HUES64 (cell line): ENCODE measurements around the gene FKBP7. TPM values are rescaled to one million over a fixed set of nuclear protein-coding genes. Genes with fewer than 3 reads are reported as not detected.
"Not testable (repeated sequence)": the region's sequence is repeated elsewhere in the genome, so short reads cannot be mapped to it uniquely, and the experiment has no call there.

ENCODE experiments used
- H3K27ac ChIP-seq: 2 replicates; pipeline ENCODE4 v1.7.0; 2013; ENCODE audit warnings: low read depth, low read length, inconsistent platforms
- H3K27me3 ChIP-seq: 2 replicates; pipeline ENCODE4 v1.6.1; 2013; ENCODE audit warnings: mild to moderate bottlenecking, low read length; ENCODE audit not compliant: insufficient read depth
- H3K36me3 ChIP-seq: 2 replicates; pipeline ENCODE4 v1.6.1; 2013; ENCODE audit warnings: mild to moderate bottlenecking, low read length; ENCODE audit not compliant: insufficient read depth
- H3K4me1 ChIP-seq: 2 replicates; pipeline ENCODE4 v1.6.1; 2013; ENCODE audit warnings: mild to moderate bottlenecking, low read length, moderate library complexity; ENCODE audit not compliant: insufficient read depth
- H3K4me3 ChIP-seq: 2 replicates; pipeline ENCODE4 v1.5.1; 2013; ENCODE audit warnings: mild to moderate bottlenecking, low read length, moderate library complexity
- H3K9ac ChIP-seq: 2 replicates; pipeline ENCODE4 v1.6.1; 2013; ENCODE audit warnings: mild to moderate bottlenecking, low read depth, low read length
- H3K9me3 ChIP-seq: 2 replicates; pipeline ENCODE4 v1.6.1; 2013; ENCODE audit warnings: low read depth, low read length; ENCODE audit not compliant: insufficient read depth
- WGBS: fragments of 150-250, 120-280 bp; methylation state at CpG from one replicate; pipeline ENCODE4 v1.1.7; 2013; ENCODE audit warnings: missing lambda C conversion rate; 5-methylcytosine and 5-hydroxymethylcytosine counted together
- polyA plus RNA-seq, 2 experiments: library from polyadenylated mRNA; stranded (reverse); fragments of 50-300 nt; gene quantifications; one replicate each; pipeline ENCODE4 v1.2.3, GENCODE V29; 2013

Gene FKBP7, protein sequence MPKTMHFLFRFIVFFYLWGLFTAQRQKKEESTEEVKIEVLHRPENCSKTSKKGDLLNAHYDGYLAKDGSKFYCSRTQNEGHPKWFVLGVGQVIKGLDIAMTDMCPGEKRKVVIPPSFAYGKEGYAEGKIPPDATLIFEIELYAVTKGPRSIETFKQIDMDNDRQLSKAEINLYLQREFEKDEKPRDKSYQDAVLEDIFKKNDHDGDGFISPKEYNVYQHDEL
- polyA plus RNA-seq (2013, experiment 1 of 2) = 4.9 TPM
- 9.2 TPM for polyA plus RNA-seq (2013, experiment 2 of 2)

DNA sequence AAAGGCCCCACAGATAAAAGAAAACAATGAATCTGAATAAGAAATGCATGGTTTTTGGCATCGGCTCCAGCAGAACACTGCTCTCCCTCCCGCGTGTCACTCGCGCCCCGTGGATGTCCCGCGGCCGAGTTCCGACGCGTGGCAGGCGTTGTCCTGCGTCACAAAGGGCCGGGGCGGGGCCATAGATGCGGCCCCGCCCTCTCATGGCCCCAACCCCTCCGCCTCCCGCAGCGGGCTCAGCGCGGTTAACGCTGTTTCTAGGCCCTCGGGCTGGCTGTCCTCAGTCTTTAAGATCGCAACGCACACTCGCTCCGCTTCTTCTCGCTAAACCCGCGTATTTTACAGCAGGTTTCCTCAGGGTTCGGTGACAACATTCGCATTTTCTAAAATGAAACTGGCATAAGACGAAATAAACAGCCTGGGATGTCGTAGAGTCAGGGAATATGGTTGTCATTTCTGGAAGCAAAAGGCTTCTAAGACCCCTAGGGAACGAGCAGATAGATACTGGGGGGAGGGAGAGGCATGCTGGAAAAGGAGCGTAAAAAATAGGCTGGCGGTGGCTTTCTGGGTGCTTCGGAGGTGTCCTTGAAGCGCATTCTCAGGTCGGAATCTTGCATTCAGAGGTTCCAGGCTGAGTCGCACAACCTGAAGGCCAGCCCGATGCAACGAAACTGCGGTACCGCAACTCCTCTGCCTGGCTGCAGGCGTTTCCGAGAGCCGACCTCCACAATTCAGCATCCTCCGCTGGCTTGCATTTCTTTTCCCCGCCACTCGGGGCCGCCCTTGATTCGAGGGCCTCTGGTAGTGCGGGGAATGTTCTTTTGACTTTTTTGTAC, at the start of gene FKBP7:
Gene FKBP7, minus strand, starts transcription at position 162 of the 836 bp plus-strand sequence. Its CDS starts 101 bp downstream, at position 61.
- Histone ChIP-seq H3K27ac (peak within 1 kb of the TSS; percentile 72), H3K27me3 (peaks cover 9% of the 10 kb centered on the region), H3K36me3 (no peaks in the 10 kb centered on the region), H3K9me3 (no peaks in the 10 kb centered on the region), H3K4me1 (peaks cover 16% of the 10 kb centered on the region), H3K4me3 (peak within 1 kb of the TSS; percentile 89), H3K9ac (peak within 1 kb of the TSS; percentile 83)
- 1% methylated on average over 56 of the region's 56 CpGs for WGBS

DNA sequence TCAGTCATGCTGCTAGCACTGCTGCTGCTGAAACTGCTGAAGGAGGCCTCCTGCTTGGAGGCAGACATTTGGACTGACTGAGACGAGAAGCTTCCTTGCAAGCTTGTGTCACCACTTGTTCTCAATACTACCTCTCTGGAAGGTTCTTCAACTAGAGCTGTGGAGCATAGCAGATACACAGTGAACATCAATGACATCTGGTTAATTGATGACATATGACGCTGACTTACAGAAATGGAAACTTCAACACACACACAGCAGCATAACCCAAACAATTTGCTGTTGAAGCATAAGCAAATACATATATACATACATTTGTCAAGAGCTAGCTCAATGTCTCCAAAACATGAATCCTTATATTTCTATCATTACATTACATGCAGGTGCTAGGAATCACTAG, 49.2 kb upstream of the FKBP7 start:
- no peak overlapping the region for H3K27ac ChIP-seq
- peaks cover 13% of the 10 kb centered on the region for H3K36me3 ChIP-seq
- no peaks in the 10 kb centered on the region for H3K4me1 ChIP-seq
- 97% methylated on average over 2 of the region's 2 CpGs for WGBS
- H3K9ac ChIP-seq = no peak overlapping the region
- H3K27me3 ChIP-seq = no peaks in the 10 kb centered on the region
- H3K4me3 ChIP-seq = no peak overlapping the region
- H3K9me3 ChIP-seq = no peaks in the 10 kb centered on the region

DNA sequence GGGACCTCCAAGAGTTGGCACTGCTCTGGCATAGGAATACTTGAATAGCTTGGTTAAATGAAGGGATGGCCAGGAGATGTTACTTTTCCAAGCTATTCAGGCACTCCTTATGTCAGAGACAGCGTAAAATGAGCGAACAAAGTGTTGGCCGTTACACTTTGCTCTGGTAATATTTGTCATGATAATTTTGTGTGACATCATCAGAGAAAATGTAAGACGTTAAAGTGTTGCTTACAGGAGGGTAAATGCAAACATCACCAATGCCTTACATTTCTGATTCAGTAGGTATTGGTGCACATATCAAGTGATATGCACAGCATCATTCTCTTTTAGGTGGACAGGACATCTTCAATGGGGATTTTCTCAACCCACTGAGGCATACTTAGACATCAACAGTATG, 47.9 kb upstream of the FKBP7 start:
- H3K9ac ChIP-seq = no peak overlapping the region
- H3K36me3 ChIP-seq = peaks cover 2% of the 10 kb centered on the region; the same call in 1 of the 2 replicates
- no peaks in the 10 kb centered on the region for H3K9me3 ChIP-seq
- H3K4me3 ChIP-seq = no peak overlapping the region
- no peak overlapping the region for H3K27ac ChIP-seq
- 99% methylated on average over 4 of the region's 4 CpGs for WGBS
- H3K27me3 ChIP-seq = no peaks in the 10 kb centered on the region
- H3K4me1 ChIP-seq = no peaks in the 10 kb centered on the region

DNA sequence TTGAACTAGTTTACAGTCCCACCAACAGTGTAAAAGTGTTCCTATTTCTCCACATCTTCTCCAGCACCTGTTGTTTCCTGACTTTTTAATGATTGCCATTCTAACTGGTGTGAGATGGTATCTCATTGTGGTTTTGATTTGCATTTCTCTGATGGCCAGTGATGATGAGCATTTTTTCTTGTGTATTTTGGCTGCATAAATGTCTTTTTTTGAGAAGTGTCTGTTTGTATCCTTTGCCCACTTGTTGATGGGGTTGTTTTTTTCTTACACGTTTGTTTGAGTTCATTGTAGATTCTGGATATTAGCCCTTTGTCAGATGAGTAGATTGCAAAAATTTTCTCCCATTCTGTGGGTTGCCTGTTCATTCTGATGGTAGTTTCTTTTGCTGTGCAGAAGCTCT, 47.1 kb upstream of the FKBP7 start:
- no CpG with 5 or more reads among the region's 1 CpG for WGBS
- not testable (repeated sequence) for H3K4me1 ChIP-seq, H3K9ac ChIP-seq, H3K4me3 ChIP-seq, H3K27me3 ChIP-seq, H3K27ac ChIP-seq, H3K36me3 ChIP-seq, H3K9me3 ChIP-seq

DNA sequence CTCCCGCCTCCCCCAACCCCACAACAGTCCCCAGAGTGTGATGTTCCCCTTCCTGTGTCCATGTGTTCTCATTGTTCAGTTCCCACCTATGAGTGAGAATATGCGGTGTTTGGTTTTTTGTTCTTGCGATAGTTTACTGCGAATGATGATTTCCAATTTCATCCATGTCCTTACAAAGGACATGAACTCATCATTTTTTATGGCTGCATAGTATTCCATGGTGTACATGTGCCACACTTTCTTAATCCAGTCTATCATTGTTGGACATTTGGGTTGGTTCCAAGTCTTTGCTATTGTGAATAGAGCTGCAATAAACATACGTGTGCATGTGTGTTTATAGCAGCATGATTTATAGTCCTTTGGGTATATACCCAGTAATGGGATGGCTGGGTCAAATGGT, 46.6 kb upstream of the FKBP7 start:
- not testable (repeated sequence) for H3K27me3 ChIP-seq, H3K36me3 ChIP-seq, H3K4me3 ChIP-seq, H3K9ac ChIP-seq, H3K9me3 ChIP-seq, H3K27ac ChIP-seq, H3K4me1 ChIP-seq
- WGBS = no CpG with 5 or more reads among the region's 5 CpGs

DNA sequence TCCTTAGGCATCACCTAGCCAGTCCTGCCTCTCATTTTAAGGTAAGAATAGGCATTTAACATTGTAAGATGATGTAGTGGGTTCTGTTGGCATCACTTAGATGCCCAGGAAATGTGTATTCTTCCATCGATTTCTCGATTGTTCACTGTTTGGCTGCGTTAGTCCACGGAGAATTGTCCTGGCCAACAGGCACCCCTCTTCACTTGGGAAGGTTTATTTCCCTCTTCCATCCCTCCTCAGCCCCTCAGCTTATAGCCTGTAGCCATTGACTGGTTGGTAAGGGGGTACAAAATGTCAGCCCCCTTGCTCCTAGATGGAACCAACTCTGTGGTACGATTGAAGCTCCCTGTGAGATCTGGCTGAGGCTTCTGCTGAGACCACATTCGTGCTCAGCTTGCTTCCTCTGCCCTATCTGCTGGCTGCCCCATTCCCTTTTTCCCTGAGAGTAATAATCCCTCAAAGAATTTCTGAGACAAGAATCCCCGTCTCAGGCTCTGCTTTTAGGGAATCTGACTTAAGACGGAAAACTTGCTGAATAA, 45.3 kb upstream of the FKBP7 start:
- H3K36me3 ChIP-seq = no peaks in the 10 kb centered on the region
- peak overlapping the region; percentile 86 for H3K4me3 ChIP-seq
- no peaks in the 10 kb centered on the region for H3K4me1 ChIP-seq
- peak overlapping the region; percentile 79 for H3K9ac ChIP-seq
- no peaks in the 10 kb centered on the region for H3K27me3 ChIP-seq
- H3K27ac ChIP-seq = peak overlapping the region; percentile 76
- no peaks in the 10 kb centered on the region for H3K9me3 ChIP-seq
- 80% methylated on average over 8 of the region's 8 CpGs for WGBS

DNA sequence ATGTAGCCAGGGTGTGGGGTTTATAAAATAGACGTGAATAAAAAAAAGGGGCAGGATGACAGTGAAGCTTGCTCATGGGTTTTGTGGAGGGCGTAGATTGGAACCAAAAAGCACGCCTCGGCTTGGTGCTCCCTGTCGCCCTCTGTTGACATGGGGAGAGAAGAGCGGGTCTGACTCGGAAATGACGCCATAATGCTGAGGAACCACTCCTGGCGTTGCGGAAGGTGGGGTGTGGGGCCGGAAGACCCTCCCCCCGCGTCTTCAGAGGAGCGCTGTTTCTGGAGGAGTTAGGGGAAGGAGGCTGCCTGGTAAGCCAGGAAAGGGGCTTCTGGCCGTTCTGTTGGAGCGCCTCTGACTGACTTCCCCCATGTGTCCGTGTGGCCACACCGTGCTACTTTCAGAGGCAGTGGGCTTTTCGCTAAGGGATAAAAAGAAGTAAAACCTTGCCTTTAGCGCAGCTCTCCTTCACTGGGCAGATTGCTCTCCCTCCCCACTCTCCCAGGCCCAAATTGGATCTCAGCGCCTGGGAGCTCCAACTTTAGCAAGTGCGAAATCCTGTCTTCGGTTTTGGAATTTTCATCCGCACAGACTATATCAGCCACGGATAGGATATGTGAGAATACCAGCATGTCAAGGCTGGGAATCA, 44.7 kb upstream of the FKBP7 start:
- 63% methylated on average over 25 of the region's 25 CpGs for WGBS
- no peaks in the 10 kb centered on the region for H3K9me3 ChIP-seq
- H3K4me3 ChIP-seq = peak overlapping the region; percentile 86
- 0 out of 2 replicates have a peak, but pooled peaks cover under 1% of the 10 kb centered on the region for H3K36me3 ChIP-seq
- H3K27ac ChIP-seq = peak overlapping the region; percentile 76
- no peaks in the 10 kb centered on the region for H3K27me3 ChIP-seq
- H3K4me1 ChIP-seq = no peaks in the 10 kb centered on the region
- peak overlapping the region; percentile 79 for H3K9ac ChIP-seq

DNA sequence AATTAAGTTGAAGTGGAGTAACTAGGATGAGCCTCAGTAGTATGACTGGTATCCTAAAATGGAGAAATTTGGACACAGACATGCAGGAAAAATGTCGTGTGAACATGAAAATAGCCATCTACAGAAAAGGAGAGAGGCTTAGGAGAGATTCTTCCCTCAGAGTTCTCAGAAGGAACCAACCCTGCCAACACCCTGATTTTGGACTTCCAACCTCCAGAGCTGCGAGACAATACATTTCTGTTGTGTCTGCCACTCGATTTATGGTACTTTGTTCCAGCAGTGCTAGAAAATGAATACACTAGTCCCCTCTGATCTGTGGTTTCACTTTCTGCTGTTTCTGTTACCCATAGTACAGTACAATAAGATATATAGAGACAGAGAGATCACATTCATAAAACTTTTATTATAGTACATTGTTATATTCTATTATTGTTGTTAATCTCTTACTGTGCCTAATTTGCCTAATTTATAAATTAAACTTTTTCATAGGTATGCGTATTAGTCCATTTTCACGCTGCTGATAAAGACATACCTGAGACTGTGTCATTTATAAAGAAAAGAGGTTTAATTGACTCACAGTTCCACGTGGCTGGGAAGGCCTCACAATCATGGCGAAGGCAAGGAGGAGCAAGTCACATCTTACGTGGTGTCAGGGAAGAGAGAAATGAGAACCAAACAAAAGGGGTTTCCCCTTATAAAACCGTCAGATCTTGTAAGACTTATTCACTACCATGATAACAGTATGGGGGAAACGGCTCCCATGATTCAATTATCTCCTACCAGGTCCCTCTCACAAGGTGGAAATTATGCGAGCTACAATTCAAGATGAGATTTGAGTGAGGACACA, 43.1 kb upstream of the FKBP7 start:
- no peaks in the 10 kb centered on the region for H3K9me3 ChIP-seq
- H3K4me1 ChIP-seq = no peaks in the 10 kb centered on the region
- H3K27me3 ChIP-seq = no peaks in the 10 kb centered on the region
- no peak overlapping the region for H3K27ac ChIP-seq
- H3K4me3 ChIP-seq = no peak overlapping the region
- H3K9ac ChIP-seq = no peak overlapping the region
- WGBS = 95% methylated on average over 11 of the region's 11 CpGs
- peaks cover 4% of the 10 kb centered on the region; the same call in 1 of the 2 replicates for H3K36me3 ChIP-seq

DNA sequence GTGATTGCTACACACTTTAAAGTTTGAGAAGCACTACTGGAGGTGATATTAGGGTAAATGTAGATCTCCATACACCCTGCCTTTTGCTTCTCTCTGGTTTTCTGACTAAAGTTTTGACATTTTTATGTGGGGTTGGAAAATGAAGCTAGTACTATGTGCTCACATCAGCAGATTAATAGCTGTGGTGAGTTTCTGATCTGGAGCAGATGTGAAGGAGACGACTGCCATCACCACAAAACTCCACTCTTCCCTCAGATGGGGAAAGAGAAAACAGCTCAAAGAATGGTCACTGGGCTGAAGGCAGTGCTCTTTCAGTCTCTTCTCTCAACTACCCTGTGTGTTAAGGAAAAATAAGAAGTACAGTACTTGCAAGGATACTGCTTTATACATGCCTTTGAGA, 39.1 kb upstream of the FKBP7 start:
- Histone ChIP-seq H3K9ac (no peak overlapping the region), H3K4me3 (no peak overlapping the region), H3K27ac (no peak overlapping the region), H3K36me3 (peaks cover 4% of the 10 kb centered on the region; the same call in 1 of the 2 replicates), H3K4me1 (no peaks in the 10 kb centered on the region), H3K27me3 (no peaks in the 10 kb centered on the region), H3K9me3 (no peaks in the 10 kb centered on the region)
- WGBS = 88% methylated on average over 1 of the region's 1 CpG

DNA sequence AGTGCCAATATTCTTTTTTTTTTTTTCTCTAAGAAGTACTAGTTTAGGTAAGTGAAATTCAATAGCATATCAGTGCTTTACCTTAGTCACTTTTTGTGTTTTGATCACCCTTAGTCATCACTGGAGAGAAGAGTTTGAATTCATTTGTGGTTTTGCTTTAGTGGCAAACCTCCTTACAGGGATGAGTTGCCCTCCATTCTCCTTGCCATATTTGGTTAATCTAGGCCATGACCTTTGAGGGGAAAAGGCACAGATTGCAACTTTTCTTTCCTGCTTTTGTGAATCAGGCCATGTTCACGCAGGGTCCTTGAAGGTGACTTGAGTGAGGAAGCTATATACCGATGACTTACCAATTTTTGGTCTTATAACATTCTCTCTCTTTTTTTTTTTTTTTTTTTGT, 36.3 kb upstream of the FKBP7 start:
- 100% methylated on average over 1 of the region's 2 CpGs for WGBS
- Histone ChIP-seq H3K36me3 (peaks cover 4% of the 10 kb centered on the region; the same call in 1 of the 2 replicates), H3K27me3 (no peaks in the 10 kb centered on the region), H3K4me3 (no peak overlapping the region), H3K9ac (no peak overlapping the region), H3K9me3 (no peaks in the 10 kb centered on the region), H3K4me1 (no peaks in the 10 kb centered on the region), H3K27ac (no peak overlapping the region)
